Measurements from ENCODE around the gene PNPT1.

DNA sequence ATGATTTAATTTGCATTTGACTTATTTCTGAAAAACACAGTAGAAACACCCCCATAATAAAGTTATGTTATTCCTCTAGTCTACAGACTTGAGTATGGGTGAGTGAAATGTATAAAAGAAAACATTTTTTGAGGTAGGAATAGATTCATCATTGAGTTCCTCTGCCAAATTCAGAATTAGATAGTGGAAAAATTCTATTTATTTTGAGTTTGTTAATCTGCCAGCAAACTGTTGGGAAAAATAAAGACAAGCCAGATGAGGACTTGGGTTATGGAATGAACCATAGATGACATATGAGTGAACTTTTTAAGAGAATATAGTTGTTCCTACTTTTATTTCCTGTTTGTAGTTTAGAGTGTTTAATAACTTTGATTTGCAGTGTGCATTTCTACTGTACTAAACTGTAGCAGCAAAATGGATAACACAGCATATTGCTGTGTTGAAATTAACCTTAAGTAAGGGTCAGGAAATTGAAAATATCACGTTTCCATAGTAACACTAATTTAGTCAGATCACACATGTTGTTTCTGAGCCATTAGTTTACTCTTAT, 35.6 kb upstream of the PNPT1 start:
- TF ChIP-seq, protein P1, sequence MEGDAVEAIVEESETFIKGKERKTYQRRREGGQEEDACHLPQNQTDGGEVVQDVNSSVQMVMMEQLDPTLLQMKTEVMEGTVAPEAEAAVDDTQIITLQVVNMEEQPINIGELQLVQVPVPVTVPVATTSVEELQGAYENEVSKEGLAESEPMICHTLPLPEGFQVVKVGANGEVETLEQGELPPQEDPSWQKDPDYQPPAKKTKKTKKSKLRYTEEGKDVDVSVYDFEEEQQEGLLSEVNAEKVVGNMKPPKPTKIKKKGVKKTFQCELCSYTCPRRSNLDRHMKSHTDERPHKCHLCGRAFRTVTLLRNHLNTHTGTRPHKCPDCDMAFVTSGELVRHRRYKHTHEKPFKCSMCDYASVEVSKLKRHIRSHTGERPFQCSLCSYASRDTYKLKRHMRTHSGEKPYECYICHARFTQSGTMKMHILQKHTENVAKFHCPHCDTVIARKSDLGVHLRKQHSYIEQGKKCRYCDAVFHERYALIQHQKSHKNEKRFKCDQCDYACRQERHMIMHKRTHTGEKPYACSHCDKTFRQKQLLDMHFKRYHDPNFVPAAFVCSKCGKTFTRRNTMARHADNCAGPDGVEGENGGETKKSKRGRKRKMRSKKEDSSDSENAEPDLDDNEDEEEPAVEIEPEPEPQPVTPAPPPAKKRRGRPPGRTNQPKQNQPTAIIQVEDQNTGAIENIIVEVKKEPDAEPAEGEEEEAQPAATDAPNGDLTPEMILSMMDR (IDR thresholded peaks at IDR 0.05; ENCODE audit: insufficient read depth, low read length, poor library complexity, severe bottlenecking) = no peak
- no peak for TF ChIP-seq EZH2phosphoT487 (conservative IDR thresholded peaks at IDR 0.05; ENCODE audit: low read length)
